ENCODE results near the gene GALM.
A peak's percentile ranks its signal among the peaks of the same experiment; 100 is the strongest.
"Not testable (repeated sequence)": the region's sequence is repeated elsewhere in the genome, so short reads cannot be mapped to it uniquely, and the experiment has no call there.

GALM gene

GRCh38 chr2:38740851-38741731 lies 75.2 kb downstream of the GALM start:
- no peak for DNase-seq (ENCODE audit: low read depth)

GRCh38 chr2:38742797-38743559 lies 77.1 kb downstream of the GALM start:
- no peak for DNase-seq (ENCODE audit: low read depth)

- no peak for DNase-seq (ENCODE audit: low read depth)
Measured at GRCh38 chr2:38743672-38744398, 77.9 kb downstream of the GALM start.

- DNase-seq (ENCODE audit: low read depth): no peak
Measured at GRCh38 chr2:38744399-38744780, 78.5 kb downstream of the GALM start.

GRCh38 chr2:38745267-38745666 lies 79.4 kb downstream of the GALM start:
- DNase-seq (ENCODE audit: low read depth): no peak

- no peak for DNase-seq (ENCODE audit: low read depth)
Measured at GRCh38 chr2:38747007-38747424, 81.1 kb downstream of the GALM start.

GRCh38 chr2:38747819-38748218 lies 81.9 kb downstream of the GALM start:
- no peak for DNase-seq (ENCODE audit: low read depth)

- no peak for DNase-seq (ENCODE audit: low read depth)
Measured at GRCh38 chr2:38748391-38748790, 82.5 kb downstream of the GALM start.

- no peak for DNase-seq (ENCODE audit: low read depth)
Measured at GRCh38 chr2:38748943-38749804, 83.3 kb downstream of the GALM start.

GRCh38 chr2:38750011-38750890 lies 84.3 kb downstream of the GALM start:
- DNase-seq (ENCODE audit: low read depth): peak; percentile 41

GRCh38 chr2:38750891-38751595 lies 85.1 kb downstream of the GALM start, which contains the start of gene SRSF7:
TSS of gene SRSF7 (minus strand) at chr2:38751361. CDS start at chr2:38751256, 105 bp downstream.
- peak; percentile 95 for DNase-seq (ENCODE audit: low read depth)

GRCh38 chr2:38751596-38752410 lies 85.9 kb downstream of the GALM start:
- no peak for DNase-seq (ENCODE audit: low read depth)

GRCh38 chr2:38754049-38754448 lies 88.1 kb downstream of the GALM start:
- DNase-seq (ENCODE audit: low read depth): no peak

GRCh38 chr2:38754506-38754905 lies 88.6 kb downstream of the GALM start:
- DNase-seq (ENCODE audit: low read depth): no peak

- not testable (repeated sequence) for DNase-seq (ENCODE audit: low read depth)
Measured at GRCh38 chr2:38755891-38756290, 90.0 kb downstream of the GALM start.

- no peak for DNase-seq (ENCODE audit: low read depth)
Measured at GRCh38 chr2:38763228-38763627, 97.3 kb downstream of the GALM start.

GRCh38 chr2:38763728-38764127 lies 97.8 kb downstream of the GALM start:
- DNase-seq (ENCODE audit: low read depth): no peak

- DNase-seq (ENCODE audit: low read depth): no peak
Measured at GRCh38 chr2:38765149-38765548, 99.2 kb downstream of the GALM start.

- DNase-seq (ENCODE audit: low read depth): no peak
Measured at GRCh38 chr2:38765551-38765950, 99.6 kb downstream of the GALM start.

Data from stimulated activated CD4-positive, alpha-beta T cell treated with anti-CD3 and anti-CD28 coated beads, Interleukin-2, amount 100 ng/mL, for 4 hours (primary cell).